C4-2B (cell line): ENCODE measurements around the gene LIPM.

Experiments used
- ZFX ChIP-seq: fragments of 450-650 bp; IDR thresholded peaks from 2 replicates; pipeline ENCODE4 v1.6.1; 2017
- TF ChIP-seq, protein P1 (sequence below): fragments of 450-650 bp; conservative IDR thresholded peaks from 2 replicates; pipeline ENCODE4 v1.5.1; 2017; ENCODE audit warnings: mild to moderate bottlenecking

DNA sequence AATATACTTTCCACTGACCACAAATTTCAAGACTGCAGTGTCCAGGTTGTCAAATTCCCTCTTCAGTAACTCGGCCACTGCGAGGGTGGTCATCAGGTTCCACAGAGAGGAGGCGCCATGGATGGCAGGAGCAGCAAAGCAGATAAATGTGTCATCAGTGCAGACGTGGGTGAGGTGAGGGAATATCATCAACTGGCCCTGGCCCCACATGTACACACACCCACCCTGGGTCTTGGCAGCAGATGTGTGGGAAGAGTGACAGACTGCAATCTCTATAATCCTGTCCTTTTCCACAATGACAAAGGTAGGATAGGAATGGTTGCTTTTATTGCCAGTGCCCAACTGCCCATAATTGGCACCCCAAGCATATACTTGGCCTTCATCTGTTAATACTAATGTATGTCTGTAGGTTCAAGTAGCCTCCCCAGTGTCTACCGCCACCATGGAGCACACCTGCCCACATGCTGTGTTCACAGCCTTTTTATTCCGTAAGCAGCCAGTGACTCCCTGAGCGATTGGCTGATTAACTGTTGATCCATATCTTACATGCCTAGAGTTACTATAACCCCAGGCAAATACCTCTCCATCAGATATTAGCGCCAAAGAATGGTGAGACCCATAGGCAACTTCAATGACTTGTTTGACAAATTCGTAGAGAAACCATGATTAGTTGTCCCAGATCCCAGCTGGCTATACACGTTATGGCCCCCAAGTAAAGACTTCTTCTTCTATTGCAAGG lies 16.3 kb upstream of the LIPM start:
- TF ChIP-seq, protein P1, sequence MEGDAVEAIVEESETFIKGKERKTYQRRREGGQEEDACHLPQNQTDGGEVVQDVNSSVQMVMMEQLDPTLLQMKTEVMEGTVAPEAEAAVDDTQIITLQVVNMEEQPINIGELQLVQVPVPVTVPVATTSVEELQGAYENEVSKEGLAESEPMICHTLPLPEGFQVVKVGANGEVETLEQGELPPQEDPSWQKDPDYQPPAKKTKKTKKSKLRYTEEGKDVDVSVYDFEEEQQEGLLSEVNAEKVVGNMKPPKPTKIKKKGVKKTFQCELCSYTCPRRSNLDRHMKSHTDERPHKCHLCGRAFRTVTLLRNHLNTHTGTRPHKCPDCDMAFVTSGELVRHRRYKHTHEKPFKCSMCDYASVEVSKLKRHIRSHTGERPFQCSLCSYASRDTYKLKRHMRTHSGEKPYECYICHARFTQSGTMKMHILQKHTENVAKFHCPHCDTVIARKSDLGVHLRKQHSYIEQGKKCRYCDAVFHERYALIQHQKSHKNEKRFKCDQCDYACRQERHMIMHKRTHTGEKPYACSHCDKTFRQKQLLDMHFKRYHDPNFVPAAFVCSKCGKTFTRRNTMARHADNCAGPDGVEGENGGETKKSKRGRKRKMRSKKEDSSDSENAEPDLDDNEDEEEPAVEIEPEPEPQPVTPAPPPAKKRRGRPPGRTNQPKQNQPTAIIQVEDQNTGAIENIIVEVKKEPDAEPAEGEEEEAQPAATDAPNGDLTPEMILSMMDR = no peak
- no peak for TF ChIP-seq ZFX
